ENCODE data around the gene APOLD1. TPM values are rescaled to one million over a fixed set of nuclear protein-coding genes. Genes with fewer than 3 reads are reported as not detected.

APOLD1 gene
- total and polyA plus RNA-seq, 3 experiments from 2014 or later = 0.68 to 2.7 (median 2.7) TPM

GRCh38 chr12:12774791-12775190 is 10.7 kb upstream of the APOLD1 start:
- Histone ChIP-seq H3K4me3 (ENCODE audit: low read length) (no peak overlapping the region), H3K9me3 (ENCODE audit: low read length) (peaks cover 1% of the 10 kb centered on the region), H3K27me3 (ENCODE audit: insufficient read depth, low read length, poor library complexity, severe bottlenecking) (no peaks in the 10 kb centered on the region), H3K27ac (ENCODE audit: low read depth, low read length) (no peak overlapping the region), H3K4me1 (ENCODE audit: insufficient read depth, low read length) (no peaks in the 10 kb centered on the region), H3K36me3 (ENCODE audit: insufficient read depth, low read length) (no peaks in the 10 kb centered on the region)
- Mint-ChIP-seq H3K27me3 (peaks cover 0 to 4% of the 10 kb centered on the region in 2 donors), H3K27ac (peak overlapping the region in 1 of 8 donors; percentile 56), H3K36me3 (peaks cover 1 to 13% (median 1%) of the 10 kb centered on the region in 3 donors), H3K4me3 (no peak overlapping the region), H3K9me3 (peaks cover 7 to 14% (median 10%) of the 10 kb centered on the region in 5 donors), H3K4me1 (no peaks in the 10 kb centered on the region)
- no peak for DNase-seq
- POLR2A ChIA-PET = no interaction called here
- CTCF ChIA-PET = no interaction called here

DNA sequence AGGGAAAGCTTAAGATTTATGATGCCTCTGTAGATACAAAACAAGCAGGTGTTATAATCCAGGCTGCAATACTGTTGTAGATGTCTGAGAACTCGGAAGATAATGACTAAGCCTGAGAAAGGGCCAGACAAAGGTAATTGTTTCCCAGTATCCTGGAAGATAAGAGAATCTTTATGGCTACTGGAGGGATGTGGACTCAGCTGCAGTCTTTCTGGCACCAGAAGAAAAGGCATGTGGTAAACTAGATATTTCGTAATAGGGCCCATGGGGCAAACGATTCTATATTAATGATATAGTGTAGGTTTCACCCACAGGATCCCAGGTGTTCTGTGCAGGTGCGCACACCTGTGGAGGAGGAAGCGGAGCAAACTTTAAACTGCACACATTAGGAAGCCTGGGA is 9.2 kb upstream of the APOLD1 start:
- Mint-ChIP-seq H3K4me1 (no peaks in the 10 kb centered on the region), H3K36me3 (peaks cover 0 to 4% (median 0%) of the 10 kb centered on the region in 3 donors), H3K27ac (no peak overlapping the region), H3K27me3 (peaks cover 0 to 1% of the 10 kb centered on the region in 2 donors), H3K9me3 (peaks cover 0 to 7% (median 3%) of the 10 kb centered on the region in 5 donors), H3K4me3 (no peak overlapping the region)
- Histone ChIP-seq H3K4me3 (ENCODE audit: low read length) (no peak overlapping the region), H3K27ac (ENCODE audit: low read depth, low read length) (no peak overlapping the region), H3K36me3 (ENCODE audit: insufficient read depth, low read length) (no peaks in the 10 kb centered on the region), H3K9me3 (ENCODE audit: low read length) (no peaks in the 10 kb centered on the region), H3K4me1 (ENCODE audit: insufficient read depth, low read length) (no peaks in the 10 kb centered on the region), H3K27me3 (ENCODE audit: insufficient read depth, low read length, poor library complexity, severe bottlenecking) (no peaks in the 10 kb centered on the region)
- CTCF ChIA-PET = no interaction called here
- POLR2A ChIA-PET = no interaction called here
- DNase-seq = no peak

DNA sequence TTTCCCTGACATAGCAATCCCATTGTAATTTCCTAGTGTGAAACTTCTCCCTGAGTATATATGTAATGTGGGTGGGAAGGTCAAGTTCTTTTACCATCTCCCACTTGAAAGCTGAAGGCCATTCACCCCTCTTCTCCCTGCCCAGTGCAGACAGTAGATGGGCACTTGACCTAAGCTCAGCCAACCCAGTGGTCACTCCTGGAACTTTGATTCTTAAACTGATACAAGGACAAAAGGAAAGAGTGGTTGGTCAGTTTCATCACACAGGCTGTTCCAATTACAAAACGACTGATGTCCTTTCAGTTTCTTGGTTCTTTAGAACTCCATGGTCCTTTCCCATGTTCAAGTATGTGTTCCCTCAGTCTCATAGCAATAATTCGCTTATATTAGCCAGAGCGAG is 8.4 kb upstream of the APOLD1 start:
- DNase-seq = no peak
- H3K27me3 Mint-ChIP-seq = peaks cover 0 to 1% of the 10 kb centered on the region in 2 donors
- Histone ChIP-seq H3K27me3 (ENCODE audit: insufficient read depth, low read length, poor library complexity, severe bottlenecking) (no peaks in the 10 kb centered on the region), H3K4me3 (ENCODE audit: low read length) (no peak overlapping the region), H3K4me1 (ENCODE audit: insufficient read depth, low read length) (no peaks in the 10 kb centered on the region), H3K36me3 (ENCODE audit: insufficient read depth, low read length) (no peaks in the 10 kb centered on the region), H3K27ac (ENCODE audit: low read depth, low read length) (no peak overlapping the region), H3K9me3 (ENCODE audit: low read length) (no peaks in the 10 kb centered on the region)
- CTCF ChIA-PET = no interaction called here
- peaks cover 0 to 3% (median 0%) of the 10 kb centered on the region in 3 donors for H3K36me3 Mint-ChIP-seq
- no peak overlapping the region for H3K27ac Mint-ChIP-seq
- no peaks in the 10 kb centered on the region for H3K4me1 Mint-ChIP-seq
- H3K4me3 Mint-ChIP-seq = no peak overlapping the region
- POLR2A ChIA-PET = no interaction called here
- H3K9me3 Mint-ChIP-seq = peaks cover 0 to 4% (median 0%) of the 10 kb centered on the region in 5 donors

GRCh38 chr12:12779007-12779406 is 6.5 kb upstream of the APOLD1 start:
- no peaks in the 10 kb centered on the region for H3K4me1 ChIP-seq (ENCODE audit: insufficient read depth, low read length)
- H3K27me3 ChIP-seq (ENCODE audit: insufficient read depth, low read length, poor library complexity, severe bottlenecking) = no peaks in the 10 kb centered on the region
- no peak overlapping the region for H3K4me3 Mint-ChIP-seq
- CTCF ChIA-PET = interaction anchor here (1.1 to 1.8 kb wide), 2 partner anchors 9 to 10 kb away, joined by 3 to 6 read pairs; no protein-coding TSS in a partner anchor
- peaks cover 0 to 3% (median 0%) of the 10 kb centered on the region in 5 donors for H3K9me3 Mint-ChIP-seq
- no peaks in the 10 kb centered on the region for H3K36me3 ChIP-seq (ENCODE audit: insufficient read depth, low read length)
- H3K27ac Mint-ChIP-seq = no peak overlapping the region
- POLR2A ChIA-PET = no interaction called here
- no peaks in the 10 kb centered on the region for H3K9me3 ChIP-seq (ENCODE audit: low read length)
- peaks cover 0 to 4% (median 0%) of the 10 kb centered on the region in 3 donors for H3K36me3 Mint-ChIP-seq
- no peak for DNase-seq
- H3K4me3 ChIP-seq (ENCODE audit: low read length) = no peak overlapping the region
- H3K4me1 Mint-ChIP-seq = no peaks in the 10 kb centered on the region
- H3K27ac ChIP-seq (ENCODE audit: low read depth, low read length) = no peak overlapping the region
- H3K27me3 Mint-ChIP-seq = peaks cover 3% of the 10 kb centered on the region in 2 donors

GRCh38 chr12:12779529-12779928 is 5.9 kb upstream of the APOLD1 start:
- Histone ChIP-seq H3K27ac (ENCODE audit: low read depth, low read length) (no peak overlapping the region), H3K36me3 (ENCODE audit: insufficient read depth, low read length) (no peaks in the 10 kb centered on the region), H3K4me1 (ENCODE audit: insufficient read depth, low read length) (no peaks in the 10 kb centered on the region), H3K9me3 (ENCODE audit: low read length) (no peaks in the 10 kb centered on the region), H3K27me3 (ENCODE audit: insufficient read depth, low read length, poor library complexity, severe bottlenecking) (no peaks in the 10 kb centered on the region), H3K4me3 (ENCODE audit: low read length) (no peak overlapping the region)
- Mint-ChIP-seq H3K9me3 (peaks cover 0 to 3% (median 0%) of the 10 kb centered on the region in 5 donors), H3K36me3 (peaks cover 0 to 4% (median 0%) of the 10 kb centered on the region in 3 donors), H3K27me3 (peaks cover 3% of the 10 kb centered on the region in 2 donors), H3K27ac (no peak overlapping the region), H3K4me1 (no peaks in the 10 kb centered on the region), H3K4me3 (no peak overlapping the region)
- no peak for DNase-seq
- ChIA-PET CTCF (interaction anchor here (1.8 kb wide), 1 partner anchor 8 kb away, joined by 6 read pairs; no protein-coding TSS in a partner anchor), POLR2A (no interaction called here)

DNA sequence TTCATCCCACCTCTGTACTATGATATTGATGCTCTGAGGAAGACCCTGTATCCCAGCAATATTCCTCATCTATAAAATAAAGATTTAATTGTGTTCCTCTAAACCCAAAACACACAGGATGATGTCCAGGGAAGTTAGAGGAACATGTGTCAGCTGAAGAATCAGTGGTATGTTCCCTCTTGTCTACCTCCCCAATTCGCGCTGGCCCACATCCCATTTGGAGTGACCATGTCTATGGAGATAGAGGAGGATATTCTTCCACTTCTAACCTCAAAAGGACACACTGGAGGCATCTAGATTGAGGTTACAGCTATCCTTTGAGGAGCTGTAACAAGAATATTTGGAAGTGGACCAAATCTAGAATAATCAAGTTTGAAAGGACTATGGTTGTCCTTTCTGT is 1.3 kb upstream of the APOLD1 start:
- no peak overlapping the region for H3K27ac ChIP-seq (ENCODE audit: low read depth, low read length)
- H3K4me1 Mint-ChIP-seq = peaks cover 6 to 27% (median 24%) of the 10 kb centered on the region in 3 donors
- H3K9me3 Mint-ChIP-seq = peaks cover 0 to 3% (median 0%) of the 10 kb centered on the region in 5 donors
- H3K36me3 Mint-ChIP-seq = peaks cover 0 to 4% (median 0%) of the 10 kb centered on the region in 3 donors
- H3K27ac Mint-ChIP-seq = no peak overlapping the region
- peak overlapping the region in 2 of 7 donors; percentile 61 to 85 for H3K4me3 Mint-ChIP-seq
- no peaks in the 10 kb centered on the region for H3K36me3 ChIP-seq (ENCODE audit: insufficient read depth, low read length)
- CTCF ChIA-PET = interaction anchor here (0.7 to 1.5 kb wide), 2 partner anchors 47 to 410 kb away, joined by 3 to 5 read pairs; no protein-coding TSS in a partner anchor
- peaks cover 3% of the 10 kb centered on the region in 2 donors for H3K27me3 Mint-ChIP-seq
- H3K4me3 ChIP-seq (ENCODE audit: low read length) = no peak overlapping the region
- no peak for DNase-seq
- no peaks in the 10 kb centered on the region for H3K27me3 ChIP-seq (ENCODE audit: insufficient read depth, low read length, poor library complexity, severe bottlenecking)
- H3K9me3 ChIP-seq (ENCODE audit: low read length) = no peaks in the 10 kb centered on the region
- H3K4me1 ChIP-seq (ENCODE audit: insufficient read depth, low read length) = peaks cover 23% of the 10 kb centered on the region
- POLR2A ChIA-PET = no interaction called here

GRCh38 chr12:12786351-12786705 is 869 bp downstream of the APOLD1 start:
- Mint-ChIP-seq H3K27me3 (peaks cover 3% of the 10 kb centered on the region in 2 donors), H3K9me3 (peaks cover 0 to 3% (median 0%) of the 10 kb centered on the region in 5 donors), H3K4me1 (peaks cover 6 to 27% (median 24%) of the 10 kb centered on the region in 3 donors), H3K4me3 (peak overlapping the region; percentile 78 to 91 (median 81)), H3K27ac (peak overlapping the region; percentile 42 to 82 (median 74)), H3K36me3 (peaks cover 0 to 4% (median 0%) of the 10 kb centered on the region in 3 donors)
- CTCF ChIA-PET = interaction anchor here (0.7 to 5.5 kb wide), 5 partner anchors 11 to 427 kb away, joined by 3 to 48 read pairs (median 8); partner anchors contain the start of gene DDX47
- Histone ChIP-seq H3K4me1 (ENCODE audit: insufficient read depth, low read length) (peaks cover 23% of the 10 kb centered on the region), H3K36me3 (ENCODE audit: insufficient read depth, low read length) (no peaks in the 10 kb centered on the region), H3K9me3 (ENCODE audit: low read length) (no peaks in the 10 kb centered on the region), H3K4me3 (ENCODE audit: low read length) (peak overlapping the region; percentile 89), H3K27ac (ENCODE audit: low read depth, low read length) (peak overlapping the region; percentile 75), H3K27me3 (ENCODE audit: insufficient read depth, low read length, poor library complexity, severe bottlenecking) (no peaks in the 10 kb centered on the region)
- DNase-seq = no peak
- POLR2A ChIA-PET = interaction anchor here (0.9 to 1.4 kb wide), 4 partner anchors 19 to 1132 kb away, joined by 3 to 11 read pairs (median 4); no protein-coding TSS in a partner anchor

DNA sequence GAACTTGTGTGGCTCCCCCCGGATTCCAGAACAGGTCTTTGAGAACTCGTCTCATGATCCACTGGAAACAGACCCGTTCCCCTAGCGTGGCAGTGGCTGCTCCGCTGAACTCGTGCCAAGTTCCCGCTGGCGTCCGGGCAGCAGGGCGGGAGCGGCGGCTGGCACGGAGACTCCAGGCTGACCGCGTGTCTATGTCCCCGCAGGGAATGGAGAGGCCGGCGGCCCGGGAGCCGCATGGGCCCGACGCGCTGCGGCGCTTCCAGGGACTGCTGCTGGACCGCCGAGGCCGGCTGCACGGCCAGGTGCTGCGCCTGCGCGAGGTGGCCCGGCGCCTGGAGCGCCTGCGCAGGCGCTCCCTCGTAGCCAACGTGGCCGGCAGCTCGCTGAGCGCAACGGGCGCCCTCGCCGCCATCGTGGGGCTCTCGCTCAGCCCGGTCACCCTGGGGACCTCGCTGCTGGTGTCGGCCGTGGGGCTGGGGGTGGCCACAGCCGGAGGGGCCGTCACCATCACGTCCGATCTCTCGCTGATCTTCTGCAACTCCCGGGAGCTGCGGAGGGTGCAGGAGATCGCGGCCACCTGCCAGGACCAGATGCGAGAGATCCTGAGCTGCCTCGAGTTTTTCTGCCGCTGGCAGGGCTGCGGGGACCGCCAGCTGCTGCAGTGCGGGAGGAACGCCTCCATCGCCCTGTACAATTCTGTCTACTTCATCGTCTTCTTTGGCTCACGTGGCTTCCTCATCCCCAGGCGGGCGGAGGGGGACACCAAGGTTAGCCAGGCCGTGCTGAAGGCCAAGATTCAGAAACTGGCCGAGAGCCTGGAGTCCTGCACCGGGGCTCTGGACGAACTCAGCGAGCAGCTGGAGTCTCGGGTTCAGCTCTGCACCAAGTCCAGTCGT is 1.5 kb downstream of the APOLD1 start:
- Mint-ChIP-seq H3K27me3 (peaks cover 3% of the 10 kb centered on the region in 2 donors), H3K4me3 (peak overlapping the region; percentile 84 to 91 (median 88)), H3K36me3 (peaks cover 0 to 4% (median 0%) of the 10 kb centered on the region in 3 donors), H3K27ac (peak overlapping the region; percentile 82 to 93 (median 88)), H3K9me3 (peaks cover 0 to 3% (median 0%) of the 10 kb centered on the region in 5 donors), H3K4me1 (peaks cover 6 to 27% (median 24%) of the 10 kb centered on the region in 3 donors)
- Histone ChIP-seq H3K36me3 (ENCODE audit: insufficient read depth, low read length) (no peaks in the 10 kb centered on the region), H3K27me3 (ENCODE audit: insufficient read depth, low read length, poor library complexity, severe bottlenecking) (no peaks in the 10 kb centered on the region), H3K4me3 (ENCODE audit: low read length) (peak overlapping the region; percentile 89), H3K9me3 (ENCODE audit: low read length) (no peaks in the 10 kb centered on the region), H3K27ac (ENCODE audit: low read depth, low read length) (peak overlapping the region; percentile 75), H3K4me1 (ENCODE audit: insufficient read depth, low read length) (peaks cover 23% of the 10 kb centered on the region)
- POLR2A ChIA-PET = interaction anchor here (0.6 to 1.4 kb wide), 8 partner anchors 19 to 1133 kb away, joined by 3 to 11 read pairs (median 4); no protein-coding TSS in a partner anchor
- DNase-seq = peak; percentile 63 to 81 (median 73)
- CTCF ChIA-PET = interaction anchor here (0.7 to 5.5 kb wide), 11 partner anchors 8 to 426 kb away, joined by 3 to 48 read pairs (median 6); partner anchors contain the start of gene DDX47

Data from CD8-positive, alpha-beta memory T cell (primary cell).